Esophagus squamous epithelium (tissue), 5 donors: ENCODE data around the gene CDK5RAP2. TPM values are rescaled to one million over a fixed set of nuclear protein-coding genes. Genes with fewer than 3 reads are reported as not detected.

Experiments
- DNase-seq: peaks from one replicate; lab custom pipeline; 2025; lab: John Stamatoyannopoulos, UW
- H3K27ac ChIP-seq, 4 donors: fragments of 200-600 bp; sonication (generic); one replicate each; pipeline ENCODE4 v1.5.1; 2016 to 2019; ENCODE audit warnings: mild to moderate bottlenecking in 1 of 4
- H3K27me3 ChIP-seq, 4 donors: fragments of 200-600 bp; sonication (generic); 1 replicate in 3 of 4; 2 replicates in 1 of 4; pipeline versions ENCODE4 v1.5.1 to v1.6.0; 2017 to 2021; ENCODE audit warnings: antibody characterized with exemption in 1 of 4
- H3K36me3 ChIP-seq, 3 donors: fragments of 200-600 bp; sonication (generic); one replicate each; pipeline ENCODE4 v1.5.1; 2016 to 2019
- H3K4me1 ChIP-seq, 3 donors: fragments of 200-600 bp; sonication (generic); one replicate each; pipeline ENCODE4 v1.5.1; 2017 to 2019
- H3K4me3 ChIP-seq, 4 donors: fragments of 200-600 bp; sonication (generic); 1 replicate in 3 of 4; 2 replicates in 1 of 4; pipeline ENCODE4 v1.5.1; 2016 to 2019; ENCODE audit warnings: mild to moderate bottlenecking in 2 of 4, moderate library complexity in 1 of 4
- H3K9me3 ChIP-seq, 3 donors: fragments of 200-600 bp; sonication (generic); one replicate each; pipeline ENCODE4 v1.5.1; 2016 to 2019
- CTCF ChIP-seq, 6 experiments: fragments of 450-650 bp in 4 of 6; fragments of 200-600 bp in 2 of 6; sonication (generic) in 2 of 6; IDR thresholded peaks; one replicate each; pipeline ENCODE4 v1.5.1; 2016 to 2019; ENCODE audit warnings: antibody characterized with exemption in 6 of 6, mild to moderate bottlenecking in 4 of 6, moderate library complexity in 4 of 6
- POLR2A ChIP-seq, 4 donors: fragments of 450-650 bp; IDR thresholded peaks; one replicate each; pipeline ENCODE4 v1.6.1; 2017; ENCODE audit warnings: antibody characterized with exemption in 4 of 4, mild to moderate bottlenecking in 4 of 4, moderate library complexity in 3 of 4
- WGBS, 2 donors: methylation state at CpG; one replicate each; pipeline ENCODE4 v1.1.5; 2018; 5-methylcytosine and 5-hydroxymethylcytosine counted together
- intact Hi-C: fragments of 100-400 bp; cut with DNase I; formaldehyde crosslinking; loops from one replicate; pipeline ENCODE4 v1.15.0; 2022
- total RNA-seq, 4 donors: library from RNA; depleted of rRNA; stranded (reverse); fragments of >200 nt; gene quantifications; one replicate each; pipeline ENCODE4 v1.1.0, GENCODE V29; 2016
- donor health status: DM: yes; HTN: yes; CAD: no.

CDK5RAP2 gene
- total RNA-seq, 4 donors from 2014 or later: 23.2 to 41.2 (median 33.8) TPM

- intact Hi-C loops: no loop called here
- Histone ChIP-seq H3K9me3 (no peaks in the 10 kb centered on the region), H3K4me3 (no peak overlapping the region), H3K27ac (no peak overlapping the region), H3K36me3 (peaks cover 24 to 100% (median 26%) of the 10 kb centered on the region in 3 donors), H3K4me1 (no peaks in the 10 kb centered on the region), H3K27me3 (no peaks in the 10 kb centered on the region)
- TF ChIP-seq POLR2A (IDR thresholded peaks at IDR 0.05) (no peak), CTCF (IDR thresholded peaks at IDR 0.05) (no peak)
- no peak for DNase-seq
- WGBS, 2 donors: 88 to 90% methylated on average over 6 of the region's 6 CpGs
Observed at GRCh38 chr9:120396931-120397330, 183.0 kb downstream of the CDK5RAP2 start.

GRCh38 chr9:120396418-120396817 lies 183.5 kb downstream of the CDK5RAP2 start:
- 77 to 83% methylated on average over 3 of the region's 3 CpGs for WGBS, 2 donors
- intact Hi-C loops: no loop called here
- no peak overlapping the region for H3K4me3 ChIP-seq
- no peaks in the 10 kb centered on the region for H3K27me3 ChIP-seq
- no peaks in the 10 kb centered on the region for H3K9me3 ChIP-seq
- peaks cover 27 to 100% (median 29%) of the 10 kb centered on the region in 3 donors for H3K36me3 ChIP-seq
- DNase-seq: no peak
- H3K27ac ChIP-seq: no peak overlapping the region
- TF ChIP-seq CTCF (IDR thresholded peaks at IDR 0.05) (no peak), POLR2A (IDR thresholded peaks at IDR 0.05) (no peak)
- H3K4me1 ChIP-seq: no peaks in the 10 kb centered on the region

- intact Hi-C loops: no loop called here
- Histone ChIP-seq H3K4me1 (no peaks in the 10 kb centered on the region), H3K27me3 (no peaks in the 10 kb centered on the region), H3K27ac (no peak overlapping the region), H3K9me3 (no peaks in the 10 kb centered on the region), H3K36me3 (peaks cover 26 to 100% (median 28%) of the 10 kb centered on the region in 3 donors), H3K4me3 (no peak overlapping the region)
- DNase-seq: no peak
- no peak for TF ChIP-seq POLR2A (IDR thresholded peaks at IDR 0.05)
- 86 to 100% methylated on average over 1 to 7 of the region's 7 CpGs for WGBS, 2 donors
Observed at GRCh38 chr9:120395376-120395775, 184.6 kb downstream of the CDK5RAP2 start.

- Histone ChIP-seq H3K36me3 (peaks cover 20 to 100% (median 32%) of the 10 kb centered on the region in 3 donors), H3K27me3 (no peaks in the 10 kb centered on the region), H3K4me1 (no peaks in the 10 kb centered on the region), H3K9me3 (no peaks in the 10 kb centered on the region), H3K27ac (no peak overlapping the region), H3K4me3 (no peak overlapping the region)
- 76 to 87% methylated on average over 13 of the region's 13 CpGs for WGBS, 2 donors
- TF ChIP-seq POLR2A (IDR thresholded peaks at IDR 0.05): no peak
- no peak for TF ChIP-seq CTCF (IDR thresholded peaks at IDR 0.05)
- no peak for DNase-seq
- intact Hi-C loops: no loop called here
Observed at GRCh38 chr9:120394058-120394669, 185.8 kb downstream of the CDK5RAP2 start.

GRCh38 chr9:120393386-120394057 lies 186.4 kb downstream of the CDK5RAP2 start:
- H3K36me3 ChIP-seq: peaks cover 17 to 100% (median 32%) of the 10 kb centered on the region in 3 donors
- no peak overlapping the region for H3K27ac ChIP-seq
- 71 to 80% methylated on average over 5 to 7 of the region's 7 CpGs for WGBS, 2 donors
- H3K27me3 ChIP-seq: no peaks in the 10 kb centered on the region
- H3K4me3 ChIP-seq: no peak overlapping the region
- no peaks in the 10 kb centered on the region for H3K4me1 ChIP-seq
- DNase-seq: no peak
- TF ChIP-seq POLR2A (IDR thresholded peaks at IDR 0.05) (no peak), CTCF (IDR thresholded peaks at IDR 0.05) (no peak)
- no peaks in the 10 kb centered on the region for H3K9me3 ChIP-seq
- intact Hi-C loops: no loop called here
